ENCODE results near the gene CKAP4.

The CKAP4 gene

GRCh38 chr12:106195621-106196027 lies 52.2 kb downstream of the CKAP4 start:
- DNase-seq = no peak

DNA sequence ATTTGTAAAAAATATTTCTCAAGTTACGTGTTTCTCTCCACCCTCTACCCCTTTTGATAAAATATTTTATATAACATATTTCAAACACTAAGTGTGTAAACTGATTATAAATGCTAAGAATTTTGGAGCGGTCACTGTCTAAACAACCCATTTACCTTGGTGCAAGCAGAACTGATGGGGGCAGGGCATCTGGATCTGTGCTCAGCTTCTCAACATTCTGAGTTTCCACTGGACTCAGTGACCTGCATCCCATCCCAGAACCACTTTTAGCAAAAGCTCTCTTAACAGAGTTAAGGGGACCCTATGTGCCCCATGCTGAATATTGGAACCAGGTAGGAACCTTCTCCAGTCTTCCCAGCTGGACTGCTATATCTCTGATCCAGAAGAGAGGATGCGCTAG lies 53.5 kb downstream of the CKAP4 start:
- DNase-seq = no peak

DNA sequence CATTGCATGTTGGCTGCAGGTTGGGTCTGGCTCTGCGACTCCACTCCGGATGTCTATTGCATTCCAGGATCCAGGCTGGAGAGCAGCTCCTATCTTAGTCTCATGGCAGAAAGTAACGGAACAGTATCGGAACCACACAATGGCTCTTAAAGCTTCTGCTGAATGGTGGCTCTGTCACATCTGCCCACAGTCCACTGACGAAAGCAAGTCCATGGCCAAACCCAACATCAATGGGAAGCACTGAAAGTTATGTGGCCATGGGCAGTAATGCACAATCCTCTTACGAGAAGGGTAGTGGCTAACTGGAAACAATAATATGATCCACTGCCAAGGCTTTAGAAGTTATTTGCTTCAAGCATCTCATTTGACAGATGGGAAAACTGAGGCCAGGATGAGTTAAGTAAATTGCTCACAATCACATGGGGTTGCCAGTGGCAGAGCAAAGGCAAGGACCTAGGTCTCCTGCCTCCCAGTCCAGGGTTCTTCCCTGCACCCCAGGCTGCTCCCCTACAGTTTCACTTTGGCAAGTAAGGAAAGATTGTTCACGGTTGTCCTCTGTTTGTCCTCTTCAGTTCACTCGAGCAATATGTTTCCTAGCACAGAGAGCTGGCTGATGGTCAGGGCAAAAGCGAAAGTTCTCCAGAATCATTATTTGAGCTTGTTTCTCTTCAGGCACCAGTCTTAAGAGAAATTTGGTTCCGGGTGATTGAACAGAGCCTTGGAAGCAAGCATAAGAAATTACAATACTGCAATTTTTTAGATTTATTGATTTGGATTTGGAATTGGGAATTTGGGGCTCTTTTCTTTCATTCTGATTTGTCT lies 54.2 kb downstream of the CKAP4 start:
- DNase-seq = no peak

DNA sequence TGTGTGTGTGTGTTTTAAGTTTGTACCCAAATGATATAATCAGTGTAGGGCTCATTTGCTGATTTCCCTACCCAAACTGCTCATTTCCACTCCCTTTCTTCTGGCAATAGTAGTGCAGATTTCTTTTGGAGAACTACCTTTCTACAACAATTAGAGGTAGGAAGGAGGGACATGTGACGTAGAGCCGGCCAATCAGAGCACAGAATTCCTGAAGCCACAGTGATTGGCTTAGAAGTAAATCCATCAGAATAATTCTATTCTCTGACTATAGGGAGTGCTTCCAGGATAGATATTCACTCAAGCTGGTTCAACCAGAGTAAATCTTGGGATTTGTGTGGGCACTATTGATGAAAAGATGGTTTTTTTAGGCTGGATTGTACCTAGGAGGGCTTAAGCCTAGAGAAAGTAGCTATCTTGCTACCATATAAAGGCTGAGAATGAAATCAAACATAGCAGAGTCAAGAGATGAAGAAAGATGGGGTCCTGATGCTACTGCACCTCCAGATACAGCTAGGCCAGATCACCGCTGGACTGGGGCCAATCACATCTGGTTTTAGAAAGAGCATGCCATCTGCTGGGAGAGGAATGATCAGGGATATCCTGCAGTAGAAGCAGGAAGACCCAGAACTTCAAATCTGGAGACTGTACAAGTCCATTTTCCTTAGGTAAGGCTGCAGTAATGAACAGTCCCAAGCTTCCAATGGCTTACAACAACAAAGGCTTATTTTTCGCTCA lies 55.0 kb downstream of the CKAP4 start:
- DNase-seq = no peak

- DNase-seq = no peak
Observed at GRCh38 chr12:106190581-106190980, 57.2 kb downstream of the CKAP4 start.

GRCh38 chr12:106189341-106189740 lies 58.5 kb downstream of the CKAP4 start:
- DNase-seq = no peak

DNA sequence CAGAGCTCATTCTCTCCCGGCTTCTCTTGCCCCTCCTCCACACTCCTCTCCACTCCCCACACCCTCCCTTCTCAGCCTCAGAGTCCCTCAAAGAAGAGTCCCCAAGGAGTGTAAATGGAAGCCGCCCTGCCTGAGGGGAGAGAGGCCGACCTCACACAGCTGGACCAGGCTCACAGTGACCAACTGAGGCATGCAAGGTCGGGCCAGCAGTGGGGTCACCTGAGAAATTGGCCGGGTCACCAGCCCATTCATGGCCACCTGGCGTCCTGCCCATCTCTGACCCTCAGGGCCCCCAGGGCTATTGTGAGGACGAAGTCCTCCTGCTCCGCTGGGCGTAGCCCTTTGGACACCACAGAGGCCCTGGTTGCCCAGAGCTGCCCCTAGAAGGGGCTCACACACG lies 59.6 kb downstream of the CKAP4 start:
- DNase-seq = no peak

Data from 8988T (cell line).